Stimulated activated CD4-positive, alpha-beta T cell treated with anti-CD3 and anti-CD28 coated beads, Interleukin-1b, Interleukin-23, amount 100 ng/mL, for 48 hours (primary cell): ENCODE measurements around the gene MIOS.

Experiments
- DNase-seq: peaks from one replicate; pipeline ENCODE4 v3.0.0-alpha.2; 2020

MIOS gene

GRCh38 chr7:7566651-7567611, at the start of gene MIOS:
MIOS (plus strand) TSS chr7:7566884; CDS start chr7:7572476, 5,592 bp downstream.
- peak; percentile 78 for DNase-seq

- DNase-seq = no peak
Measured at GRCh38 chr7:7517754-7518153, 48.9 kb upstream of the MIOS start.

GRCh38 chr7:7519056-7519455, 47.6 kb upstream of the MIOS start:
- DNase-seq = no peak

- no peak for DNase-seq
Measured at GRCh38 chr7:7519528-7519927, 47.2 kb upstream of the MIOS start.

GRCh38 chr7:7521259-7521658, 45.4 kb upstream of the MIOS start:
- DNase-seq = no peak

GRCh38 chr7:7522421-7522820, 44.3 kb upstream of the MIOS start:
- DNase-seq = no peak

GRCh38 chr7:7524121-7524520, 42.6 kb upstream of the MIOS start:
- DNase-seq = no peak

GRCh38 chr7:7526006-7526405, 40.7 kb upstream of the MIOS start:
- DNase-seq = no peak

- DNase-seq = no peak
Measured at GRCh38 chr7:7527047-7527446, 39.6 kb upstream of the MIOS start.

- no peak for DNase-seq
Measured at GRCh38 chr7:7529328-7529727, 37.4 kb upstream of the MIOS start.

GRCh38 chr7:7533831-7534430, 32.8 kb upstream of the MIOS start:
- no peak for DNase-seq

GRCh38 chr7:7535691-7536090, 31.0 kb upstream of the MIOS start, which contains the start of gene COL28A1:
COL28A1 (minus strand) TSS chr7:7535873; CDS start chr7:7532875, 2,998 bp downstream.
- DNase-seq = no peak

GRCh38 chr7:7536396-7537019, 30.2 kb upstream of the MIOS start:
- no peak for DNase-seq

GRCh38 chr7:7537711-7538110, 29.0 kb upstream of the MIOS start:
- no peak for DNase-seq

- DNase-seq = no peak
Measured at GRCh38 chr7:7539152-7539551, 27.5 kb upstream of the MIOS start.

- no peak for DNase-seq
Measured at GRCh38 chr7:7539711-7540110, 27.0 kb upstream of the MIOS start.

GRCh38 chr7:7542251-7542835, 24.3 kb upstream of the MIOS start:
- DNase-seq = no peak

- no peak for DNase-seq
Measured at GRCh38 chr7:7548407-7548806, 18.3 kb upstream of the MIOS start.

- DNase-seq = no peak
Measured at GRCh38 chr7:7550663-7551062, 16.0 kb upstream of the MIOS start.

GRCh38 chr7:7552199-7552598, 14.5 kb upstream of the MIOS start:
- no peak for DNase-seq

GRCh38 chr7:7553386-7553785, 13.3 kb upstream of the MIOS start:
- DNase-seq = no peak

- no peak for DNase-seq
Measured at GRCh38 chr7:7554021-7554432, 12.7 kb upstream of the MIOS start.
